Aorta (tissue), 5 donors: ENCODE results near the gene LGALS7B. TPM values are rescaled to one million over a fixed set of nuclear protein-coding genes. Genes with fewer than 3 reads are reported as not detected.
"Not testable (repeated sequence)": the region's sequence is repeated elsewhere in the genome, so short reads cannot be mapped to it uniquely, and the experiment has no call there.

Experiments
- ATAC-seq: fragments of 200-7000 bp; cut with Tn5 transposase; one replicate; pipeline ENCODE4 v1.9.1; 2022; ENCODE audit warnings: moderate library complexity; ENCODE audit not compliant: low FRiP score
- DNase-seq, 2 donors: peaks; one replicate each; pipeline ENCODE4 v3.0.0-alpha.2; 2020
- H3K27ac ChIP-seq, 2 donors: one replicate each; pipeline ENCODE4 v1.5.1; 2013; ENCODE audit warnings: low read length in 2 of 2, mild to moderate bottlenecking in 2 of 2, moderate library complexity in 2 of 2, control low read depth in 1 of 2, inconsistent platforms in 1 of 2, low read depth in 1 of 2
- H3K27me3 ChIP-seq, 2 donors: one replicate each; pipeline ENCODE4 v1.6.1; 2013; ENCODE audit warnings: control low read depth in 1 of 2, low read length in 1 of 2, mild to moderate bottlenecking in 1 of 2, moderate library complexity in 1 of 2; ENCODE audit not compliant: insufficient read depth in 2 of 2, control insufficient read depth in 1 of 2
- H3K36me3 ChIP-seq, 2 donors: one replicate each; pipeline ENCODE4 v1.6.1; 2013; ENCODE audit warnings: control low read depth in 1 of 2, low read length in 1 of 2, mild to moderate bottlenecking in 1 of 2; ENCODE audit not compliant: insufficient read depth in 2 of 2, control insufficient read depth in 1 of 2
- H3K4me1 ChIP-seq, 2 donors: one replicate each; pipeline ENCODE4 v1.6.1; 2013; ENCODE audit warnings: low read length in 2 of 2, control low read depth in 1 of 2, mild to moderate bottlenecking in 1 of 2, moderate library complexity in 1 of 2; ENCODE audit not compliant: insufficient read depth in 2 of 2, control insufficient read depth in 1 of 2
- H3K4me3 ChIP-seq, 2 donors: one replicate each; pipeline ENCODE4 v1.5.1; 2013; ENCODE audit warnings: low read length in 2 of 2, control low read depth in 1 of 2, mild to moderate bottlenecking in 1 of 2
- H3K9me3 ChIP-seq: one replicate; pipeline ENCODE4 v1.6.1; 2013; ENCODE audit warnings: mild to moderate bottlenecking, low read length; ENCODE audit not compliant: control insufficient read depth
- WGBS, 2 donors: extraction: QIAGEN DNeasy Blood & Tissue Kit; methylation state at CpG; one replicate each; pipeline ENCODE4 v1.1.7; 2013; 5-methylcytosine and 5-hydroxymethylcytosine counted together
- intact Hi-C, 2 donors: fragments of 100-400 bp; cut with DNase I; formaldehyde crosslinking; loops; one replicate each; pipeline versions ENCODE4 v1.14.2 to v1.15.0; 2022
- polyA plus RNA-seq, 2 donors: library from polyadenylated mRNA; stranded (reverse); fragments of 200-250 nt; gene quantifications; one replicate each; pipeline ENCODE4 v1.2.3, GENCODE V29; 2013
- total RNA-seq, 2 donors: library from RNA; stranded (reverse); fragmentation: NEBNext Ultra II Directional; extraction: Animal tissue kit (Norgen Biotek cat#: 25700); gene quantifications; one replicate each; pipeline ENCODE4 v1.2.1, GENCODE V29; 2021
- donor health status: healthy with polysubstance abuse.
- donor health status: Bipolar disorder and iron deficiency.
- donor health status: DM: no; HTN: no; CAD: no.
- donor health status: DM: no; HTN: no; CAD: no.
- donor health status: DM: yes; HTN: yes; CAD: no.

The LGALS7B gene
- total and polyA plus RNA-seq, 4 donors, result not detected

- peak in 1 of 2 donors; percentile 51 for DNase-seq
Observed at GRCh38 chr19:38799104-38799503, 10.1 kb downstream of the LGALS7B start.

DNA sequence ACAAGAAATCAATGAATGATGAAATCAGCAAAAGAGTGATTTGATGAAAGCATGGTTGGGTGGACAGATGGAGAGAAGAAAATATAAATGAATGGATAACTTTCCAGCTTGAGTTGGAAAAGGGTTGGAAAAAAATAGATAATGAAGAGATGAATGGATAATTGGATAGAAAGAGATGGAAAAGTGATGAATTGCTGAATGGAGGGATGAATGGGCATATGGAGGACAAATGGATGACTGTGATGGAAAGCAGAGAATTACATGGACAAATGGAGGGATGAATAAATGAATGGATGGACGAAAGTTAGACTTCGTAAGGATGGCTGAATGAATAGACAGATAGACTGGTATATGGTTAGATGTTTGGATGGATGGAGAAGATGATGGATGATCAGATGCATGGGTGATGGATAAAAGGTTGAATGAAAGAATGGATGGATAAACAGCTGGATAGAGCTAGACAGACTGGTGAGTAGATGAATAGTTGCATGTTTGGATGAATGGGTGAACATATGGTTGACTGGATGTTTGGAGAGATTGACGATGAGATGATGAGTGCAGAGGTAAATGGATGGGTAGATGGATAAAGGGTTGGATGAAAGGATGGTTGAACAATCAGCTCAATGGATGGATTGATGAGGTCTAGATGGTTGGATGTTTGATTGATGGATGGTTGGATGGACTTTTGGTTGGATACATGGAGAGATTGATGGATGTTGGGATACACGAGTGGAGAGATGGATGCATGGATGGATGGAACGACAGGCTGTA is 11.8 kb downstream of the LGALS7B start:
- H3K4me1 ChIP-seq, result no peaks in the 10 kb centered on the region
- WGBS, 2 donors, result 90 to 94% methylated on average over 5 of the region's 5 CpGs
- no peaks in the 10 kb centered on the region for H3K36me3 ChIP-seq
- ATAC-seq (no peak), DNase-seq (no peak)
- intact Hi-C loops, result loop anchor here in 1 of 2 donors (10.0 kb wide), 1 partner anchor 46 kb away; no protein-coding TSS in a partner anchor
- H3K27me3 ChIP-seq, result no peaks in the 10 kb centered on the region
- no peak overlapping the region for H3K4me3 ChIP-seq
- H3K27ac ChIP-seq, result no peak overlapping the region
- H3K9me3 ChIP-seq, result no peaks in the 10 kb centered on the region

More at GRCh38 chr19:38799104-38799503, 10.1 kb downstream of the LGALS7B start:
- H3K27ac ChIP-seq, result no peak overlapping the region
- H3K27me3 ChIP-seq, result no peaks in the 10 kb centered on the region
- H3K36me3 ChIP-seq, result no peaks in the 10 kb centered on the region
- intact Hi-C loops, result no loop called here
- no peaks in the 10 kb centered on the region for H3K9me3 ChIP-seq
- no peak for ATAC-seq
- no peak overlapping the region for H3K4me3 ChIP-seq
- WGBS, 2 donors, result 91 to 93% methylated on average over 10 of the region's 10 CpGs
- H3K4me1 ChIP-seq, result no peaks in the 10 kb centered on the region

GRCh38 chr19:38801359-38802095 is 12.5 kb downstream of the LGALS7B start:
- DNase-seq (no peak), ATAC-seq (no peak)
- intact Hi-C loops, result loop anchor here in 1 of 2 donors (10.0 kb wide), 1 partner anchor 47 kb away; no protein-coding TSS in a partner anchor
- no peaks in the 10 kb centered on the region for H3K4me1 ChIP-seq
- no peak overlapping the region for H3K4me3 ChIP-seq
- no peaks in the 10 kb centered on the region for H3K27me3 ChIP-seq
- no peaks in the 10 kb centered on the region for H3K36me3 ChIP-seq
- no peak overlapping the region for H3K27ac ChIP-seq
- no peaks in the 10 kb centered on the region for H3K9me3 ChIP-seq
- 92 to 93% methylated on average over 12 of the region's 12 CpGs for WGBS, 2 donors

DNA sequence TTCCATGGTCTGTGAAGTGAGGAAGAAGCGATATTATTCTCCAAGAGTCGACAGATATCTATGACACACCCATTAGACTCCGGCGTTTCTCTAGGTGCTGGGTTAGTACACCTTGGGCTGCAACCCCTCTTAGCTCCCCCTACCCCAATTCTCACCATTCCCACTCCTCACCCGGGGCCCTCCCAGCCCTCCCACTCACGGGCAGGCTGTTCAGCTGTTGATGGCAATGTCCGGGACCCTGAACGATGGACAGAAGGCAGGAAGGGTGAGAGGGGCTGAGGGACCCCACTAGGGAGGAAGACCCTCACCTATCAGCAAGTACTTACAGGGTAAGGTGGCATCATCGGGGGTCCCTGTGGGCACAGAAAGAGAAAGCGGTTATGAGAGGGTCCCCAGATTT is 14.5 kb downstream of the LGALS7B start:
- no peaks in the 10 kb centered on the region for H3K27me3 ChIP-seq
- no peaks in the 10 kb centered on the region for H3K4me1 ChIP-seq
- no peak overlapping the region for H3K4me3 ChIP-seq
- H3K36me3 ChIP-seq, result no peaks in the 10 kb centered on the region
- peak in 1 of 2 donors; percentile 48 for DNase-seq
- ATAC-seq, result no peak
- WGBS, 2 donors, result 89 to 90% methylated on average over 10 of the region's 10 CpGs
- no peaks in the 10 kb centered on the region for H3K9me3 ChIP-seq
- intact Hi-C loops, result loop anchor here in 1 of 2 donors (10.0 kb wide), 1 partner anchor 49 kb away; no protein-coding TSS in a partner anchor
- H3K27ac ChIP-seq, result no peak overlapping the region

DNA sequence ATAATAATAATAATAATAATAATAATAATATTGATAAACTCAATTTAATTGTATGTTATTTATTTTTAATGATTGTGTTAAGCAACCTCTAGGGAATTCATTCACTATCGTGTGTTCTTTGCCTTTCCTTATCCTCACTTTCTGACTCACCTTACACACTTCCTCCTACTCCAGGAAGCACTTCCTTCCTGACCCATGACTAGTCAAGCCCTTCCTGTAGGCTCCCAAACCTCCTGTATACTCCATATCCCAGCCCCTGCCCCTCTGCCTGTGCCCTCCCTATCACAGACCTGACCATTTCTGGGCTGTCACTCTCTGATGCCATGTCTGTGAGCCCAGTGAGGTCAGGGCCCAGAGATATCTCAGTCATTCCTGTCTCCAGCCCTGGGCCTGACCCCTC is 16.2 kb downstream of the LGALS7B start:
- no peak overlapping the region for H3K27ac ChIP-seq
- DNase-seq (peak in 1 of 2 donors; percentile 35), ATAC-seq (no peak)
- H3K27me3 ChIP-seq, result no peaks in the 10 kb centered on the region
- no peak overlapping the region for H3K4me3 ChIP-seq
- intact Hi-C loops, result loop anchor here in 1 of 2 donors (10.0 kb wide), 1 partner anchor 50 kb away; no protein-coding TSS in a partner anchor
- no peaks in the 10 kb centered on the region for H3K36me3 ChIP-seq
- H3K9me3 ChIP-seq, result no peaks in the 10 kb centered on the region
- 78 to 86% methylated on average over 1 of the region's 1 CpG for WGBS, 2 donors
- H3K4me1 ChIP-seq, result no peaks in the 10 kb centered on the region

DNA sequence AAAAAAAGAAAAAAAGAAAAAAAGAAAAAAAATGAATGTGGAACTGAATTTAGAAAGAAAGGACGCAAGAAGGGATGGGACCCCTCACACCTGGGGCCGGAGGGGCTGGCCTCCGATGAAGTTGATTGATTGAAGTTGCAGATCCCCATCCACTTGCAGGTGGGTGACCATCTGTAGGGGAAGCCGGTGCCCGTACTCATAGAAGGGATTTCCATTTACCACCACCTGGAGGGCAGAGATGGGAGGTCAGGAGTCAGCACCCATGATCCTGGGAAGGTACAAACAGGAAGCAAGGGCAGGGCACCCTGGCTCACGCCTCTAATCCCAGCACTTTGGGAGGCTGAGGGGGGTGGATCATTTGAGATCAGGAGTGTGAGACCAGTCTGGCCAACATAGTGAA is 17.4 kb downstream of the LGALS7B start:
- H3K4me3 ChIP-seq, result no peak overlapping the region
- DNase-seq (peak in 1 of 2 donors; percentile 52), ATAC-seq (no peak)
- no peaks in the 10 kb centered on the region for H3K27me3 ChIP-seq
- H3K36me3 ChIP-seq, result no peaks in the 10 kb centered on the region
- H3K9me3 ChIP-seq, result no peaks in the 10 kb centered on the region
- WGBS, 2 donors, result 93 to 95% methylated on average over 6 of the region's 6 CpGs
- intact Hi-C loops, result loop anchor here in 1 of 2 donors (10.0 kb wide), 1 partner anchor 52 kb away; no protein-coding TSS in a partner anchor
- H3K4me1 ChIP-seq, result no peaks in the 10 kb centered on the region
- H3K27ac ChIP-seq, result no peak overlapping the region

- 80 to 91% methylated on average over 13 to 15 of the region's 18 CpGs for WGBS, 2 donors
- not testable (repeated sequence) for H3K9me3 ChIP-seq, H3K36me3 ChIP-seq, H3K4me1 ChIP-seq, H3K27me3 ChIP-seq, H3K4me3 ChIP-seq, H3K27ac ChIP-seq, ATAC-seq
- intact Hi-C loops, result loop anchor here in 1 of 2 donors (10.0 kb wide), 1 partner anchor 53 kb away; no protein-coding TSS in a partner anchor
- peak in 1 of 2 donors; percentile 17 for DNase-seq
Observed at GRCh38 chr19:38807374-38808098, 18.5 kb downstream of the LGALS7B start.

DNA sequence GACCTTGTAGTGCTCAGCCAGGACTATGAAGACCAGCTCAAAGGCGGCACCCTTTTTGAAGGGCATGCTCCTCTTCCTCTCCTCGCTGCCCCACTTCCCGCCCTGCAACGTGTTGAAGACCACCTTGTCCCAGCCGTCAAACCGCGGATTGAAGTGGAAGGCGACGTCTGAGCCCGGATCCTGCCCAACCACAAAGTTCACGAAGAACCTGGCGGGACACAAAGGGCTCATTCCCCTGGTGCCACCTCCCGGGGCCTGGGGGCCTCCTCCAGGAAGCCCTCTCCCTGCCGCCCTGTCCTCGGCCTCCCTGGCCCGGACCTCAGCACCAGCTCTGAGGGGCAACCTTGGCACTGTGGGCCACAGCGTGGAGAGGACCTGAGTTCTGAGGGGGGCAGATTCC is 19.7 kb downstream of the LGALS7B start:
- no peaks in the 10 kb centered on the region for H3K4me1 ChIP-seq
- ATAC-seq (no peak), DNase-seq (peak in 1 of 2 donors; percentile 55)
- no peaks in the 10 kb centered on the region for H3K9me3 ChIP-seq
- no peak overlapping the region for H3K27ac ChIP-seq
- H3K27me3 ChIP-seq, result no peaks in the 10 kb centered on the region
- intact Hi-C loops, result loop anchor here in 1 of 2 donors (10.0 kb wide), 1 partner anchor 54 kb away; no protein-coding TSS in a partner anchor
- 93 to 94% methylated on average over 15 to 17 of the region's 17 CpGs for WGBS, 2 donors
- H3K4me3 ChIP-seq, result no peak overlapping the region
- H3K36me3 ChIP-seq, result no peaks in the 10 kb centered on the region
